Sigmoid colon (tissue), 4 donors: ENCODE data around the gene SEMA4B.
A peak's percentile ranks its signal among the peaks of the same experiment; 100 is the strongest.

Source experiments
- EP300 ChIP-seq, 4 donors: sonication (generic); formaldehyde crosslinking; IDR thresholded peaks; one replicate each; pipeline ENCODE4 v1.6.1; 2017; ENCODE audit warnings: antibody characterized with exemption in 4 of 4
- POLR2A ChIP-seq, 2 donors: fragments of 450-650 bp; IDR thresholded peaks; one replicate each; pipeline ENCODE4 v1.6.1; 2016; ENCODE audit warnings: antibody characterized with exemption in 2 of 2, mild to moderate bottlenecking in 2 of 2, moderate library complexity in 2 of 2
- POLR2AphosphoS5 ChIP-seq, 4 donors: sonication (generic); formaldehyde crosslinking; IDR thresholded peaks; one replicate each; pipeline ENCODE4 v1.6.1; 2017; ENCODE audit warnings: antibody characterized with exemption in 4 of 4
- TF ChIP-seq, protein P1 (sequence below), 4 experiments: fragments of 450-650 bp in 3 of 4; fragments of 200-600 bp in 1 of 4; IDR thresholded peaks; one replicate each; pipeline ENCODE4 v1.5.1; 2016 to 2019; ENCODE audit warnings: antibody characterized with exemption in 4 of 4, mild to moderate bottlenecking in 3 of 4, moderate library complexity in 2 of 4

DNA sequence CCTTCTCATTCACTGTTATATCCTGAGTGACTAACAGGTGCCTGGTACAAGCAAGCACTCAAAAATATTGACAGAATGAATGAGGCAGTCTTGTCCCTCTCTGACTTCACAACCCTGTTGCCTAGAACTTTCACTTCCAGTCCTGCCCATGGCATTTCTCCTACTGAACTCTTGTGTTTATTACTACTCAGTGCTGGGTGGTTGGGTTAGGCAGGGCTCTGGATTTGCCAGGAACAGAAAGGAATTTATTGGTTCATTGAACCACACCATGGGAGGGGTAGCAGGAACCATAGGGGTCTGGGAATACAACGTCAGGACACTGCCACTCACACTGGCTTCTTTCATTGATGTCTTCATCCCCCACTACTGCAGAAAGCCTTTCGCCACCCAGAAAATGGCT, 41.9 kb upstream of the SEMA4B start:
- TF ChIP-seq POLR2AphosphoS5 (IDR thresholded peaks at IDR 0.05), result peak; percentile 25 to 54 (median 39)
- TF ChIP-seq, protein P1, sequence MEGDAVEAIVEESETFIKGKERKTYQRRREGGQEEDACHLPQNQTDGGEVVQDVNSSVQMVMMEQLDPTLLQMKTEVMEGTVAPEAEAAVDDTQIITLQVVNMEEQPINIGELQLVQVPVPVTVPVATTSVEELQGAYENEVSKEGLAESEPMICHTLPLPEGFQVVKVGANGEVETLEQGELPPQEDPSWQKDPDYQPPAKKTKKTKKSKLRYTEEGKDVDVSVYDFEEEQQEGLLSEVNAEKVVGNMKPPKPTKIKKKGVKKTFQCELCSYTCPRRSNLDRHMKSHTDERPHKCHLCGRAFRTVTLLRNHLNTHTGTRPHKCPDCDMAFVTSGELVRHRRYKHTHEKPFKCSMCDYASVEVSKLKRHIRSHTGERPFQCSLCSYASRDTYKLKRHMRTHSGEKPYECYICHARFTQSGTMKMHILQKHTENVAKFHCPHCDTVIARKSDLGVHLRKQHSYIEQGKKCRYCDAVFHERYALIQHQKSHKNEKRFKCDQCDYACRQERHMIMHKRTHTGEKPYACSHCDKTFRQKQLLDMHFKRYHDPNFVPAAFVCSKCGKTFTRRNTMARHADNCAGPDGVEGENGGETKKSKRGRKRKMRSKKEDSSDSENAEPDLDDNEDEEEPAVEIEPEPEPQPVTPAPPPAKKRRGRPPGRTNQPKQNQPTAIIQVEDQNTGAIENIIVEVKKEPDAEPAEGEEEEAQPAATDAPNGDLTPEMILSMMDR (IDR thresholded peaks at IDR 0.05), result no peak
- no peak for TF ChIP-seq POLR2A (IDR thresholded peaks at IDR 0.05)
- no peak for TF ChIP-seq EP300 (IDR thresholded peaks at IDR 0.05)
